DOHH2 (cell line): ENCODE measurements around the gene NEURL1B.

Experiments
- H3F3A ChIP-seq: fragments of 200-600 bp; sonication (generic), shearing (Covaris generic); 2 replicates; pipeline ENCODE4 v1.6.0; 2016; ENCODE audit warnings: antibody characterized with exemption, mild to moderate bottlenecking; ENCODE audit not compliant: control insufficient read depth, insufficient read depth
- H3K27ac ChIP-seq: fragments of 200-600 bp; sonication (generic); 2 replicates; pipeline ENCODE4 v1.5.1; 2014; ENCODE audit warnings: low read depth, mild to moderate bottlenecking, low read length, moderate library complexity
- H3K27me3 ChIP-seq: fragments of 200-600 bp; sonication (generic); 2 replicates; pipeline ENCODE4 v1.6.1; 2014; ENCODE audit warnings: mild to moderate bottlenecking, low read length, mixed read lengths; ENCODE audit not compliant: control insufficient read depth
- H3K36me3 ChIP-seq: fragments of 200-600 bp; sonication (generic); 2 replicates; pipeline ENCODE4 v1.6.1; 2014; ENCODE audit warnings: mild to moderate bottlenecking, low read length, moderate library complexity, mixed read lengths; ENCODE audit not compliant: control insufficient read depth
- H3K4me1 ChIP-seq: fragments of 200-600 bp; sonication (generic); 2 replicates; pipeline ENCODE4 v1.6.1; 2014; ENCODE audit warnings: mild to moderate bottlenecking, low read length, mixed read lengths; ENCODE audit not compliant: control insufficient read depth
- H3K4me2 ChIP-seq: fragments of 200-600 bp; sonication (generic); 2 replicates; pipeline ENCODE4 v1.6.0; 2014; ENCODE audit warnings: mild to moderate bottlenecking, low read length, moderate library complexity
- H3K4me3 ChIP-seq: fragments of 200-600 bp; sonication (generic); 2 replicates; pipeline ENCODE4 v1.5.1; 2014; ENCODE audit warnings: mild to moderate bottlenecking, low read length, mixed read lengths
- H3K79me2 ChIP-seq: fragments of 200-600 bp; sonication (generic); 2 replicates; pipeline ENCODE4 v1.6.1; 2014; ENCODE audit warnings: mild to moderate bottlenecking, low read length, mixed read lengths; ENCODE audit not compliant: control insufficient read depth
- H3K9me2 ChIP-seq: fragments of 200-600 bp; sonication (generic); replicated peaks from 2 replicates; pipeline ENCODE4 v1.6.1; 2014; ENCODE audit warnings: mild to moderate bottlenecking, low read length, mixed read lengths; ENCODE audit not compliant: control insufficient read depth
- H3K9me3 ChIP-seq: fragments of 200-600 bp; sonication (generic); 2 replicates; pipeline ENCODE4 v1.6.1; 2014; ENCODE audit warnings: antibody characterized with exemption, low read length, mixed read lengths; ENCODE audit not compliant: control insufficient read depth, insufficient read depth
- H4K20me1 ChIP-seq: fragments of 200-600 bp; sonication (generic); 2 replicates; pipeline ENCODE4 v1.6.0; 2014; ENCODE audit warnings: low read depth, mild to moderate bottlenecking, antibody characterized with exemption, low read length, moderate library complexity; ENCODE audit not compliant: control insufficient read depth, insufficient read depth
- CTCF ChIP-seq: fragments of 200-600 bp; sonication (generic); IDR thresholded peaks from one replicate; pipeline ENCODE4 v1.5.1; 2014; ENCODE audit warnings: antibody characterized with exemption, mild to moderate bottlenecking, low read depth, low read length; ENCODE audit not compliant: poor library complexity, severe bottlenecking
- EZH2phosphoT487 ChIP-seq: fragments of 200-600 bp; sonication (generic); IDR thresholded peaks from 2 replicates; pipeline ENCODE4 v1.6.1; 2017; ENCODE audit warnings: borderline replicate concordance, mild to moderate bottlenecking, antibody characterized with exemption, low read length, moderate library complexity, mixed read lengths

The NEURL1B gene

DNA sequence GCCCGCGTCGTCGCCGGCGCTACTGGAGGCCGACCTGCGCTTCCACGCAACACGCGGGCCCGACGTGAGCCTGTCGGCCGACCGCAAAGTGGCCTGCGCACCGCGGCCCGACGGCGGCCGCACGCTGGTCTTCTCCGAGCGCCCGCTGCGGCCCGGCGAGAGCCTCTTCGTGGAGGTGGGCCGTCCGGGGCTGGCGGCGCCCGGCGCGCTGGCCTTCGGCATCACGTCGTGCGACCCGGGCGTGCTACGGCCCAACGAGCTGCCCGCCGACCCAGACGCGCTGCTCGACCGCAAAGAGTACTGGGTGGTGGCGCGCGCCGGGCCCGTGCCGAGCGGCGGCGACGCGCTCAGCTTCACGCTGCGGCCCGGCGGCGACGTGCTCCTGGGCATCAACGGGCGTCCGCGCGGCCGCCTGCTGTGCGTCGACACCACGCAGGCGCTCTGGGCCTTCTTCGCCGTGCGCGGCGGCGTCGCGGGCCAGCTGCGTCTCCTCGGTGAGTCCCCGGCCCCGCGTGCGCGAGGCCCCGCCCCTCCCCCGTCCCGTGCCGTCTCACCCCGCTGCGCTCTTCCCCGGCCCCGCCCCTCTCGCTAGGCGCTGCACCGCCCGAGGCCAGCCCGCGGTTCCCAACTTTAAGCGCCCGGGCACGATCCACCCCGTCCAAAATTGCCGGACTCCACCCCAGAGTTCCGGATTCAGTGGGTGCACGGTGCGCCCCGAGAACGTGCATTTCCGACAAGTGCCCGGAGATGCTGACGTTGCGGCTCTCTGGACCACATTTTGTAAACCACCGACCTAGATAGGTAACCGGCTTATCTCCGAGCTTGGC lies 42.8 kb downstream of the NEURL1B start:
- Histone ChIP-seq H3K27ac (no peak overlapping the region), H3K27me3 (no peaks in the 10 kb centered on the region), H3F3A (no peaks in the 10 kb centered on the region), H4K20me1 (no peaks in the 10 kb centered on the region), H3K36me3 (no peaks in the 10 kb centered on the region), H3K9me3 (no peaks in the 10 kb centered on the region), H3K9me2 (no peaks in the 10 kb centered on the region), H3K79me2 (no peaks in the 10 kb centered on the region), H3K4me3 (no peak overlapping the region), H3K4me2 (no peak overlapping the region), H3K4me1 (peaks cover 13% of the 10 kb centered on the region)
- no peak for TF ChIP-seq CTCF
- TF ChIP-seq EZH2phosphoT487: no peak

DNA sequence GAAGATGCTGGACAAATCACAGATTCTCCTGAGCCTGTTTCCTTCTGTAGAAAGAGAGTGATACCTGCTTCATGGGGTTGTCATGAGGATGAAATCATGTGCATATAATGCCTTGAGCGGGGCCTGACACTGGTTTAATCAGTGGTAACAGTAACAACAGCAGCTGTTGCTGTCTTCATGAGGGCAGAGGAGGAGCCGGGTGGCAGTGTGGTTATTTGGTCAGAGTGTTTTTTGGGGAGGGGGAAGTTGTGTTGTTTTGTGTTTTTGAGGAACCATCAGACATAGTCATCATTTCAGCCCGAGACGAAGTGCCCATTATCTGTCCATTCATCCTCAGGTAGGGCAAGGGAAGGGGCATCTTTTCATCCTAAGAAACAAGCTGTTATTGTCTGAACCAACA lies 44.0 kb downstream of the NEURL1B start:
- Histone ChIP-seq H3K27me3 (no peaks in the 10 kb centered on the region), H3K79me2 (no peaks in the 10 kb centered on the region), H3K4me1 (peaks cover 17% of the 10 kb centered on the region), H3K9me3 (no peaks in the 10 kb centered on the region), H3K27ac (no peak overlapping the region), H3K4me2 (no peak overlapping the region), H3F3A (no peaks in the 10 kb centered on the region), H4K20me1 (no peaks in the 10 kb centered on the region), H3K9me2 (no peaks in the 10 kb centered on the region), H3K4me3 (no peak overlapping the region), H3K36me3 (no peaks in the 10 kb centered on the region)
- TF ChIP-seq CTCF (no peak), EZH2phosphoT487 (no peak)

DNA sequence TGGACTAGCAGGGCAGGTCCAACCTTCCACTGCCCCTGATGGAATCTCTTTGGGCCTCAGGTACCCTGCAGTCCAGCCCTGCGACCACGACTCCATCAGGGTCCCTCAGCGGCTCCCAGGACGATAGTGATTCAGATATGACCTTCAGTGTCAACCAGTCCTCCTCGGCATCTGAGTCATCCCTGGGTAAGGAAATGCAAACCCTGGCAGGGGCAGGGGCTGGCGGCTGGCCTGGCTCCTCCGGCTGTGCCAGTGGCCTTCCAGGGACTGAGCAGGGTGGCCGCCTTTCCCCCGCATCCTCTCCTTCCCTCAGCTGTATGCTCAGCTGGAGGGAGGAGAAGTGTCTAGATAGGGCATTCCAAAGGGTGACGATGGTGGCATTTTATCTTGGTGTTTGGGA lies 45.0 kb downstream of the NEURL1B start:
- no peaks in the 10 kb centered on the region for H3F3A ChIP-seq
- TF ChIP-seq CTCF (no peak), EZH2phosphoT487 (no peak)
- peaks cover 13% of the 10 kb centered on the region for H3K4me1 ChIP-seq
- H3K27ac ChIP-seq: no peak overlapping the region
- H3K9me3 ChIP-seq: no peaks in the 10 kb centered on the region
- H3K36me3 ChIP-seq: no peaks in the 10 kb centered on the region
- H4K20me1 ChIP-seq: no peaks in the 10 kb centered on the region
- H3K79me2 ChIP-seq: no peaks in the 10 kb centered on the region
- H3K4me3 ChIP-seq: no peak overlapping the region
- H3K9me2 ChIP-seq: no peaks in the 10 kb centered on the region
- H3K27me3 ChIP-seq: no peaks in the 10 kb centered on the region
- H3K4me2 ChIP-seq: no peak overlapping the region
